BE2C (cell line): ENCODE results near the gene MYOCD.
"Not testable (repeated sequence)": the region's sequence is repeated elsewhere in the genome, so short reads cannot be mapped to it uniquely, and the experiment has no call there.

Experiments used
- DNase-seq: peaks from one replicate; pipeline ENCODE4 v3.0.0-alpha.2; 2020
- H3K27me3 ChIP-seq: fragments of 250-450 bp; sonication (Bioruptor Pico); 2 replicates; pipeline ENCODE4 v1.5.1; 2020; ENCODE audit warnings: mild to moderate bottlenecking
- H3K36me3 ChIP-seq: fragments of 250-450 bp; sonication (Bioruptor Pico); 2 replicates; pipeline ENCODE4 v1.5.1; 2020; ENCODE audit warnings: mild to moderate bottlenecking
- H3K4me1 ChIP-seq: fragments of 250-450 bp; sonication (Bioruptor Pico); 2 replicates; pipeline ENCODE4 v1.5.1; 2020
- H3K4me3 ChIP-seq: 2 replicates; pipeline ENCODE4 v1.5.1; 2011; ENCODE audit warnings: low read depth, low read length
- H3K9me3 ChIP-seq: fragments of 250-450 bp; sonication (Bioruptor Pico); 2 replicates; pipeline ENCODE4 v1.5.1; 2020
- CTCF ChIP-seq: IDR thresholded peaks from 2 replicates; pipeline ENCODE4 v1.5.1; 2012; ENCODE audit warnings: mild to moderate bottlenecking, low read depth, low read length

The MYOCD gene

GRCh38 chr17:12631076-12631475, 34.6 kb upstream of the MYOCD start:
- Histone ChIP-seq H3K36me3 (no peaks in the 10 kb centered on the region), H3K4me1 (no peaks in the 10 kb centered on the region), H3K27me3 (no peaks in the 10 kb centered on the region), H3K9me3 (no peaks in the 10 kb centered on the region), H3K4me3 (no peak overlapping the region)
- no peak for TF ChIP-seq CTCF
- no peak for DNase-seq

- Histone ChIP-seq H3K9me3 (no peaks in the 10 kb centered on the region), H3K4me1 (no peaks in the 10 kb centered on the region), H3K4me3 (no peak overlapping the region), H3K27me3 (no peaks in the 10 kb centered on the region), H3K36me3 (no peaks in the 10 kb centered on the region)
- no peak for TF ChIP-seq CTCF
- no peak for DNase-seq
Measured at GRCh38 chr17:12632785-12633184, 32.9 kb upstream of the MYOCD start.

GRCh38 chr17:12634789-12635414, 30.8 kb upstream of the MYOCD start:
- no peak for TF ChIP-seq CTCF
- no peaks in the 10 kb centered on the region for H3K27me3 ChIP-seq
- no peaks in the 10 kb centered on the region for H3K4me1 ChIP-seq
- no peak overlapping the region for H3K4me3 ChIP-seq
- H3K9me3 ChIP-seq, result no peaks in the 10 kb centered on the region
- no peak for DNase-seq
- H3K36me3 ChIP-seq, result no peaks in the 10 kb centered on the region

- not testable (repeated sequence) for H3K4me3 ChIP-seq, H3K4me1 ChIP-seq, H3K27me3 ChIP-seq, DNase-seq, H3K36me3 ChIP-seq, H3K9me3 ChIP-seq
Measured at GRCh38 chr17:12635996-12636395, 29.7 kb upstream of the MYOCD start.

- Histone ChIP-seq H3K9me3 (no peaks in the 10 kb centered on the region), H3K4me1 (no peaks in the 10 kb centered on the region), H3K27me3 (no peaks in the 10 kb centered on the region), H3K36me3 (no peaks in the 10 kb centered on the region), H3K4me3 (no peak overlapping the region)
- no peak for TF ChIP-seq CTCF
- no peak for DNase-seq
Measured at GRCh38 chr17:12637015-12637414, 28.7 kb upstream of the MYOCD start.

GRCh38 chr17:12637745-12638651, 27.7 kb upstream of the MYOCD start:
- DNase-seq, result no peak
- Histone ChIP-seq H3K9me3 (no peaks in the 10 kb centered on the region), H3K4me3 (no peak overlapping the region), H3K27me3 (no peaks in the 10 kb centered on the region), H3K4me1 (no peaks in the 10 kb centered on the region), H3K36me3 (no peaks in the 10 kb centered on the region)
- TF ChIP-seq CTCF, result no peak
